Endometrial microvascular endothelial cells (primary cell): ENCODE results near the gene ISG15. TPM values are rescaled to one million over a fixed set of nuclear protein-coding genes. Genes with fewer than 3 reads are reported as not detected.
"Not testable (repeated sequence)": the region's sequence is repeated elsewhere in the genome, so short reads cannot be mapped to it uniquely, and the experiment has no call there.

Experiments used
- in situ Hi-C: cut with HindIII; loops from 2 replicates; pipeline ENCODE4 v1.10.0; 2017; ENCODE audit warnings: low sequenced_read_pairs, low pct_unique_long_range_greater_than_20kb; ENCODE audit errors: inconsistent ontology term
- total RNA-seq: library from RNA; depleted of rRNA; stranded (reverse); fragments of >200 nt; gene quantifications from one replicate; pipeline ENCODE4 v1.2.3, GENCODE V29; 2015; ENCODE audit errors: inconsistent ontology term

Gene ISG15
- total RNA-seq, 1 donor from 2014 or later = 303 TPM

GRCh38 chr1:991895-992294 lies 21.4 kb upstream of the ISG15 start:
- in situ Hi-C loops = no loop called here

GRCh38 chr1:992362-992761 lies 20.9 kb upstream of the ISG15 start:
- in situ Hi-C loops = no loop called here

GRCh38 chr1:993379-993995 lies 19.8 kb upstream of the ISG15 start:
- in situ Hi-C loops = no loop called here

GRCh38 chr1:994546-994945 lies 18.8 kb upstream of the ISG15 start:
- in situ Hi-C loops = not testable (repeated sequence)

GRCh38 chr1:995665-996633 lies 17.3 kb upstream of the ISG15 start:
- in situ Hi-C loops = no loop called here

GRCh38 chr1:996851-997712 lies 16.2 kb upstream of the ISG15 start:
- in situ Hi-C loops = no loop called here

GRCh38 chr1:997713-997992 lies 15.6 kb upstream of the ISG15 start:
- in situ Hi-C loops = no loop called here

GRCh38 chr1:997993-998744 lies 15.1 kb upstream of the ISG15 start:
- in situ Hi-C loops = no loop called here

GRCh38 chr1:998745-998994 lies 14.6 kb upstream of the ISG15 start:
- in situ Hi-C loops = no loop called here

GRCh38 chr1:998995-999724 lies 14.1 kb upstream of the ISG15 start:
- in situ Hi-C loops = no loop called here

- in situ Hi-C loops = no loop called here
These were observed 13.5 kb upstream of the ISG15 start, which contains the start of gene HES4 for GRCh38 chr1:999725-1000356. Gene HES4, minus strand, starts transcription at chr1:1000097. Its CDS starts 124 bp downstream, at chr1:999973.

- in situ Hi-C loops = no loop called here
These were observed 12.8 kb upstream of the ISG15 start for GRCh38 chr1:1000357-1001056.

GRCh38 chr1:1001057-1001783 lies 12.1 kb upstream of the ISG15 start:
- in situ Hi-C loops = no loop called here

GRCh38 chr1:1003618-1004419 lies 9.5 kb upstream of the ISG15 start:
- in situ Hi-C loops = no loop called here

- in situ Hi-C loops = no loop called here
These were observed 8.9 kb upstream of the ISG15 start for GRCh38 chr1:1004420-1004779.
